ENCODE results near the gene CCDC89. TPM values are rescaled to one million over a fixed set of nuclear protein-coding genes. Genes with fewer than 3 reads are reported as not detected.

CCDC89 gene
- total RNA-seq, 1 experiment from 2014 or later, result not detected

DNA sequence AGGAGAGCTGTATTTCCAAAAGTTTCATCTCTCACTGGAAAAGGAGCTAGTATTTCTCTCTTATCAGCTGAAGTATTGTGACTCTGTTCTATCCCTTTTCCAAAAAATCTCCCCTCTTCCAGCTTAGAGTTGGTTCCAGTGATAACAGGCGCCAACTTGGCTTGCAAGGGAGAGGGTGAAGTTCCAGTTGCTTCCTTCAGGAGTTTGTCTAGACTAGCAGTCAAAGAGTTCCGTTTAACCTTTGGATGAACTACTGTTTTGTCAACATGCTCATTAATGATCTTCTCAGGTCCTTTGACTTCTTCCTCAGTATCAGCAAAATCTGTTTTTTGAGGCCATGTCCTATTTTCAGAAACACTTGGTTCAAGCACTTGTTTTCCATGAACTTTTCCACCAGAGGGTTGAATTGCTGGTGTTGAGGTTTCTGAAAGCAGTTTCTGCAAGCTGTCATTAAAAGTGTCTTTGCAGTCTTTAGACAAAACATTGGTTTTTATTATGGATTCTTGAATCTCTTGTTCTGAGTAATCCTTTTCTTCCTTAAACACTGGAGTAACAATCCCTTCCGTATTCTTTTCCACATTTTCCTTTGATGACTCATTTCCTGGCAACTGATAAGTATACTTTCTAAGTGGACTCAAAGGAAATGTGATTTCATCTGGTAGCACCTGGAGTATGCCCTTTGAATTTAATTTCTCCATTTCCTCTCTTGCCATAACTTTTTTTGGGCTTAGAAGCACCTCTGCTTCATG, 39.7 kb upstream of the CCDC89 start:
- CTCF ChIA-PET, result interaction anchor here (0.7 to 1.7 kb wide), 3 partner anchors 12 to 89 kb away, joined by 3 to 4 read pairs (median 3); no protein-coding TSS in a partner anchor
- no TSS peak for BruUV-seq (replicated peaks)

DNA sequence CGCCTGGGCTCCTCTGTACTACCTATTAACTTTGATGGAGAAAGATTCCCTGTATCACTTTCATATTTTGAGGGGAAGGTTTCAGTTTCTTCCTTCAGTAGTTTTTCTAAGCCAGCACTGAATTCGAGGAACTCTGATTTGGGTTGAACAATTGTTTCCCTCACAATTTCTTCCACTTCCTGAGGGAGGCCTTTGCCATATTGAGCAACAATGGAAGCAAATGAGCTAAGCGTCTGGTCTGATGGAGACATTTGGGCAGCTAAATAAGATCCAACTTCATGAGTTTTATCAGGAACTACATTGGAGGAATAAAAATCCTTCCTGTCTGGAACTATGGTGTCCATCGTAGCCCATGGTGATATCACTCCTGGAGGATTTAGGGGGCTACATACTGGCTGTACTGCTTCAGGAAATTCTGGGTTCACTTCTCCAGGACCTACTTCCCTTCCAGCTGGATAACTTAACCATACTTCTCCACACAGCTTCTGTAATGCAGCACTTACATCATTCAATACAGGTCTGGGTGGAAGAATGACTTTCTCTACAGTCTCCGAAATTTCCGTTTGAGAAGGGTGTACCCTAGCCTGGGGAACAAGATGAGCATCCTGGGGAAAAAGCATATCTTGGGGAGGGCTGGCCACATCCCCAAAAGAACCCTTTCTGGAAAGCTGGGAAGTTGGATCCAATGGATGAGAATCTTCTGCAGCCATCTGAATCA, 38.9 kb upstream of the CCDC89 start:
- ChIA-PET POLR2A (no interaction called here), CTCF (interaction anchor here (0.7 to 1.7 kb wide), 3 partner anchors 16 to 90 kb away, joined by 3 read pairs; no protein-coding TSS in a partner anchor)
- DNase-seq (ENCODE audit: unreplicated experiment), result no peak
- no TSS peak for BruUV-seq (replicated peaks)
- no peak overlapping the region for H3K4me3 Mint-ChIP-seq (ENCODE audit: unreplicated experiment)
- H3K27me3 Mint-ChIP-seq (ENCODE audit: insufficient read depth, unreplicated experiment), result no peaks in the 10 kb centered on the region
- peaks cover 17% of the 10 kb centered on the region for H3K4me1 Mint-ChIP-seq (ENCODE audit: insufficient read depth, unreplicated experiment)
- H3K9me3 Mint-ChIP-seq (ENCODE audit: unreplicated experiment), result peaks cover 6% of the 10 kb centered on the region
- intact Hi-C loops (cut with micrococcal nuclease), result no loop called here
- no peak overlapping the region for H3K27ac Mint-ChIP-seq (ENCODE audit: low read depth, unreplicated experiment)
- TF ChIP-seq, protein P1, sequence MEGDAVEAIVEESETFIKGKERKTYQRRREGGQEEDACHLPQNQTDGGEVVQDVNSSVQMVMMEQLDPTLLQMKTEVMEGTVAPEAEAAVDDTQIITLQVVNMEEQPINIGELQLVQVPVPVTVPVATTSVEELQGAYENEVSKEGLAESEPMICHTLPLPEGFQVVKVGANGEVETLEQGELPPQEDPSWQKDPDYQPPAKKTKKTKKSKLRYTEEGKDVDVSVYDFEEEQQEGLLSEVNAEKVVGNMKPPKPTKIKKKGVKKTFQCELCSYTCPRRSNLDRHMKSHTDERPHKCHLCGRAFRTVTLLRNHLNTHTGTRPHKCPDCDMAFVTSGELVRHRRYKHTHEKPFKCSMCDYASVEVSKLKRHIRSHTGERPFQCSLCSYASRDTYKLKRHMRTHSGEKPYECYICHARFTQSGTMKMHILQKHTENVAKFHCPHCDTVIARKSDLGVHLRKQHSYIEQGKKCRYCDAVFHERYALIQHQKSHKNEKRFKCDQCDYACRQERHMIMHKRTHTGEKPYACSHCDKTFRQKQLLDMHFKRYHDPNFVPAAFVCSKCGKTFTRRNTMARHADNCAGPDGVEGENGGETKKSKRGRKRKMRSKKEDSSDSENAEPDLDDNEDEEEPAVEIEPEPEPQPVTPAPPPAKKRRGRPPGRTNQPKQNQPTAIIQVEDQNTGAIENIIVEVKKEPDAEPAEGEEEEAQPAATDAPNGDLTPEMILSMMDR (IDR thresholded peaks at IDR 0.05; ENCODE audit: unreplicated experiment), result no peak
- no peaks in the 10 kb centered on the region for H3K36me3 Mint-ChIP-seq (ENCODE audit: insufficient read depth, unreplicated experiment)

More for the DNA sequence above, 39.7 kb upstream of the CCDC89 start:
- H3K4me1 Mint-ChIP-seq (ENCODE audit: insufficient read depth, unreplicated experiment), result peaks cover 17% of the 10 kb centered on the region
- intact Hi-C loops (cut with micrococcal nuclease), result no loop called here
- peaks cover 6% of the 10 kb centered on the region for H3K9me3 Mint-ChIP-seq (ENCODE audit: unreplicated experiment)
- TF ChIP-seq, protein P1 (IDR thresholded peaks at IDR 0.05; ENCODE audit: unreplicated experiment), result no peak
- peak overlapping the region; percentile 39 for H3K27ac Mint-ChIP-seq (ENCODE audit: low read depth, unreplicated experiment)
- POLR2A ChIA-PET, result no interaction called here
- H3K4me3 Mint-ChIP-seq (ENCODE audit: unreplicated experiment), result no peak overlapping the region
- no peaks in the 10 kb centered on the region for H3K36me3 Mint-ChIP-seq (ENCODE audit: insufficient read depth, unreplicated experiment)
- no peaks in the 10 kb centered on the region for H3K27me3 Mint-ChIP-seq (ENCODE audit: insufficient read depth, unreplicated experiment)
- DNase-seq (ENCODE audit: unreplicated experiment), result peak; percentile 78

DNA sequence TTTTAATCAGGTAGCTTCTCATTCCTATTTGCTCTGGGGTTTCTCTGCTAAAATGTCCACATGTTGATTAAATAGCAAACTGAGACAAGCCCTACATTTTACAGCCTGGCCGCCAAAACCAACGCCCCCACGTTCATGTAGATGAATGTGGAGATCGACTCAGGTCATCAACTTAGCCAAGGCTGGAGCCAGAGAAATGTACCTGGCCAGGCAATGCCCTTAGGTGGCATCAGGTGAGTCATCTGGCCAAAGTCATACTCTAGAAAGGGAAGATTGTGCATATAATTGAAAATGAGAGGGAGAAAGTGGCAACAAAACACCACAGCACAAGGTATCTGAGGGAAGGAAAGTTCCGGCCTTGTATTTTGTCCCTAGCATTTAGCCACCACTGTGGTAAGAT, 37.1 kb upstream of the CCDC89 start:
- peaks cover 6% of the 10 kb centered on the region for H3K9me3 Mint-ChIP-seq (ENCODE audit: unreplicated experiment)
- no TSS peak for BruUV-seq (replicated peaks)
- CTCF ChIA-PET, result interaction anchor here (0.5 to 0.8 kb wide), 2 partner anchors 33 to 103 kb away, joined by 4 read pairs; no protein-coding TSS in a partner anchor
- POLR2A ChIA-PET, result interaction anchor here (0.8 to 1.1 kb wide), 4 partner anchors 18 to 94 kb away, joined by 3 to 6 read pairs (median 4); partner anchors contain the start of genes CREBZF and TMEM126B
- H3K4me1 Mint-ChIP-seq (ENCODE audit: insufficient read depth, unreplicated experiment), result peaks cover 24% of the 10 kb centered on the region
- TF ChIP-seq, protein P1 (IDR thresholded peaks at IDR 0.05; ENCODE audit: unreplicated experiment), result no peak
- DNase-seq (ENCODE audit: unreplicated experiment), result peak; percentile 68
- no peaks in the 10 kb centered on the region for H3K36me3 Mint-ChIP-seq (ENCODE audit: insufficient read depth, unreplicated experiment)
- no peak overlapping the region for H3K4me3 Mint-ChIP-seq (ENCODE audit: unreplicated experiment)
- H3K27me3 Mint-ChIP-seq (ENCODE audit: insufficient read depth, unreplicated experiment), result no peaks in the 10 kb centered on the region
- H3K27ac Mint-ChIP-seq (ENCODE audit: low read depth, unreplicated experiment), result no peak overlapping the region
- intact Hi-C loops (cut with micrococcal nuclease), result loop anchor here (2.0 kb wide), 1 partner anchor 22 kb away; no protein-coding TSS in a partner anchor

DNA sequence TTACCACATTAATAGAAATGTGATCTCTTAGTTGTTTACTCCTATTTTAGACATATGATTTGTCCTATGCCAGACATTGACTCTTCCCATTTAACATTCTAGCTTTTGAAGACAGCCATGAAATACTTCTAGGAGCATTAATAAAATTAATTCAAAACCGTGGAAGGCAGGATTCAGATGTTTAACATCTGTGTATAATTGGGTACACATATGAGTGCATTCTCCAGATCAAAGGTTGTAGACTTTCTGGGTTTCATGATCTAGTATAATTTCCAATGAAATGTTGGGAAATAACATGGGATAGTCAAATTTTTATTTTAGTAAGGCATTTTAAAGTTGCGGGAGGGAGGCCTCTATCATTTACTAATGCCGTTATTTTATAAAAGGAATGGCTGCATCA, 35.2 kb upstream of the CCDC89 start:
- intact Hi-C loops (cut with micrococcal nuclease), result no loop called here
- H3K4me1 Mint-ChIP-seq (ENCODE audit: insufficient read depth, unreplicated experiment), result peaks cover 23% of the 10 kb centered on the region
- H3K27ac Mint-ChIP-seq (ENCODE audit: low read depth, unreplicated experiment), result no peak overlapping the region
- ChIA-PET POLR2A (no interaction called here), CTCF (no interaction called here)
- no peak for DNase-seq (ENCODE audit: unreplicated experiment)
- no peaks in the 10 kb centered on the region for H3K9me3 Mint-ChIP-seq (ENCODE audit: unreplicated experiment)
- no peak overlapping the region for H3K4me3 Mint-ChIP-seq (ENCODE audit: unreplicated experiment)
- TF ChIP-seq, protein P1 (IDR thresholded peaks at IDR 0.05; ENCODE audit: unreplicated experiment), result no peak
- no peaks in the 10 kb centered on the region for H3K36me3 Mint-ChIP-seq (ENCODE audit: insufficient read depth, unreplicated experiment)
- no peaks in the 10 kb centered on the region for H3K27me3 Mint-ChIP-seq (ENCODE audit: insufficient read depth, unreplicated experiment)
- BruUV-seq (replicated peaks), result no TSS peak

Data from MCF 10A (cell line).